Stimulated activated naive CD4-positive, alpha-beta T cell (primary cell): ENCODE measurements around the gene CASKIN1.

Experiments used
- DNase-seq, 6 experiments: peaks; one replicate each; lab custom pipeline; 2025; lab: John Stamatoyannopoulos, UW

Gene CASKIN1

DNA sequence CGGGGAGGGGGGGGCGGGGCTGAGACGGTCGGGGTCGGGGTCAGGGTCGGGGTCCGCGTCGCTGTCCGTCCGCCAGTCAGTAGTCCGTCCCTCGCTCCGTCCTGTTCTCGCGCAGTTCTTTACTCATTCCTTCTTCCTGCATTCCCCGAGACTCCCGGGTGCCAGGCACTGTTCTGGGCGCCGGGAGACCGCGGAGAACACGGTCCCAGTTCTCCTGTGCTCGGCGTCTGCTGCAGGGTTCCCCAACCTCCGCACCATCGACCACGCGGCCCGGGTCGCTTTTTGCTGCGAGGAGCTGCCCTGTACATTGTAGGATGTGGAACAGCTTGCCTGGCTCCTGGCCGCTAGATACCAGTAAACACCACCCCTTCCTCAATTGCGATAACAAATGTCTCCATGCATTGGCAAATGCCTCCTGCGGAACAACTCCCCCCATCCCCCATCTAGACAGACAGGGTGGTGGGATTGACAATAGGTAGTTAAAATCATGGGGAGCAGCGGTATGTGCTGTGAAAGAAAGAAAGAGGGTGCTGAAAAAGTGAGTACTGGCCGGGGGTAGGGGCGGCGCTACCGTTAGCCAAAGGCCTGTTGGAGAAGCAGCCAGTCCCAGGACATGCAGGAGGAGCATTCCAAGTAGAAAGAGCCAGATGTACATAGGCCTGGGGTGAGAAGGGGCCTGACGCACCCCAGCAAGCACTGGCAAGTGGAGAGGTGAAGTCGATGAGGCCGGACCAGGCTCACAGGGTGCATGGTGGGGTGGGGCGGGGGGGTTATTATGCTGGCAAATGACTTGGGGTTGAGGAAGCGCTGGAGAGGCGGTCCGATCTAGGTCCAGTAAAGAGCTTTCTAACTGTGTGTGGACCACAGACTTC, 40.2 kb downstream of the CASKIN1 start:
- DNase-seq: no peak

DNA sequence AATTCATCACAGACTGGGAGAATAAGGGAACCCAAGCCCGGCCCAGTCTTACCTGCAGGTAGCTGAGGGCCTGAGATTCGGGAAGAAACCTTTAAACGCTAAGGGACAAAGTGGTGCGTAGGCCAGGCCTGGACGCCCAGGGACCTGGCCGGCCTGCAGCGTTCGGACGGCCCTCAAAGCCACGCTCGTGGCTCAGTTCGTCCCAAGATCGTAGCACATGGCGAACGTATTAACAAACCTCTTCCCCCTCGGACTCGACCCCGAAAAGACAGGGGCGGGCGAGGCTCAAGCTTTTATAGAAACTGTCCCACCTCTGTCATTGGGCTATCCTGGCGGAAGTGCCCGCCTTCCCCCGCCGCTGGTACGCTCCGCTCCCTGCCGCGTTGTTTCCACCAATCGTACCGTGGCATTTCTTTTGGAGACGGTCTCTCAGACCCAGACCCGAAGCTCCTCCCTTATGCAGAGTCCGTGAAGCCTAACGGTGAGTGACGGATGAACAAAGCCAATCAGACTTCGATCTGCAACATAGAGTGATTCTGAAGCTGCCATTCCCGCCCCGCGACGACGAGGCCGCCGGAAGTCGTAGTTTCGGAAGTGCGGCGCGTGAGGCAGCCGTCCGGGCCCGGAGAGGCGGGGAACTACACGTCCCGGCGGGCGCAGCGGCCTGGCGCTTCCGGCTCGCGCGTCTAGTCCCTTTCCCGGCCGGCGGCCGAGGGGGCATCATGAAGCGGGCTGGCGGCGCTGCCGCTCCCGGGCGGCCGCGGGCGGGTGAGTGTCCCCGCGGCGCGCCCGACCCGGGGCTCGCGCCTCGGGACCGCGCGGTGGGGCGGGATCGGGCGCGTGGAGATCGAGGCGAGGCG, 41.1 kb downstream of the CASKIN1 start, which contains the start of gene TRAF7:
TRAF7 (plus strand) TSS at position 692 of the 860 bp plus-strand sequence. CDS start 8,139 bp downstream, outside the sequence.
- DNase-seq: peak; percentile 95 to 99 (median 98)

DNA sequence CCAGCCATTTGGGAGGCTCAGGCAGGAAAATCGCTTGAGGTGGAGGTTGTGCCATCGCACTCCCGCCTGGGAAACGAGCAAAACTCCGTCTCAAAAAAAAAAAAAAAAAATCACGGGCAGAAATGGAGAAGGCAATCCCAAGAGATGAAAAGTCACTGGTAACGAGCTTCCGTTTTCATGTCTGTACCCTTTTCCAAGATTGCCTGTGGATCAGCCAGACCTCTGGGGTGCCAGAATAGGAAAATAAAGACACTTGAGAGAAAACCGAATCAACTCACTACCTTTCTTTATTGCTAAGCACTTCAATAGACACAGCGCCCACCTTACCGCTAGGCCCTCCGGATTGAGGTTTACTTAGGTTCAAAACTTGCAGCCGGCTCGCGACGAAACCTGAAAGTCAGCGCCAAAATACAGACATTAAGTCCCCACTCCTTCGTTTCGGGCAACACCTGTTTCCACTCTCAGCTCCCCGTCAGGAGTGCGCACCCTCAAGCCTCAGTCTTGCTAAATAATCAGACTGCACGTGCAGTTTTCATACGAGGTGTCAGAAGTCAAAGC, 41.8 kb downstream of the CASKIN1 start:
- peak in 2 of 6 experiments; percentile 39 to 51 for DNase-seq

DNA sequence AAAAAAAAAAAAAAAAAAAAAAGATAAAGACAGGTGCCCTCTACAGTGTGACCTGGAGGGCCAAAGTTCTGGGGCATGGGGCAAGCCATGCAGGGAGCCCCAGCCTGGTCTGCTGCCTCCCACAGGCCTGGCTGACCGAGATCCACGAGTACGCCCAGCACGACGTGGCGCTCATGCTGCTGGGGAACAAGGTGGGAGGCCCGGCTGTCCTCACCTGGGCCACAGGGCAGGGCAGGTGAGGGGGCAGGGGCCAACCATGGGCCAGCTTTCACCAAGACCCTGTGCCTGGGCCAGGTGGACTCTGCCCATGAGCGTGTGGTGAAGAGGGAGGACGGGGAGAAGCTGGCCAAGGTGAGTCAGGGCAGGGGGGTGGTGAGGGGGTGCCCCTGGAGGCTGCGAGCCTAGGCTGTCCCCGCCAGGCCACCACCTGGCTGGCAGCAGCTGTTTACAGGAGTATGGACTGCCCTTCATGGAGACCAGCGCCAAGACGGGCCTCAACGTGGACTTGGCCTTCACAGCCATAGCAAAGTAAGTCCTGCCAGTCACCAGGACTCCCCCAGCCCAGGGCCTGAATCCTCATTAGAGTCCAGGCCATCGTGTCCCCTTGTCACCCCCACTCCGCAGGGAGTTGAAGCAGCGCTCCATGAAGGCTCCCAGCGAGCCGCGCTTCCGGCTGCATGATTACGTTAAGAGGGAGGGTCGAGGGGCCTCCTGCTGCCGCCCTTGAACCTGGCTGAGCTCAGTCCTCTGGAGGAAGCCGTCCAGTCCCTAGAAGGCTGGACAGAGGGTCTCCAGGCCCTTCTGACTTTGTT, 43.5 kb downstream of the CASKIN1 start:
- DNase-seq: peak in 1 of 6 experiments; percentile 31

DNA sequence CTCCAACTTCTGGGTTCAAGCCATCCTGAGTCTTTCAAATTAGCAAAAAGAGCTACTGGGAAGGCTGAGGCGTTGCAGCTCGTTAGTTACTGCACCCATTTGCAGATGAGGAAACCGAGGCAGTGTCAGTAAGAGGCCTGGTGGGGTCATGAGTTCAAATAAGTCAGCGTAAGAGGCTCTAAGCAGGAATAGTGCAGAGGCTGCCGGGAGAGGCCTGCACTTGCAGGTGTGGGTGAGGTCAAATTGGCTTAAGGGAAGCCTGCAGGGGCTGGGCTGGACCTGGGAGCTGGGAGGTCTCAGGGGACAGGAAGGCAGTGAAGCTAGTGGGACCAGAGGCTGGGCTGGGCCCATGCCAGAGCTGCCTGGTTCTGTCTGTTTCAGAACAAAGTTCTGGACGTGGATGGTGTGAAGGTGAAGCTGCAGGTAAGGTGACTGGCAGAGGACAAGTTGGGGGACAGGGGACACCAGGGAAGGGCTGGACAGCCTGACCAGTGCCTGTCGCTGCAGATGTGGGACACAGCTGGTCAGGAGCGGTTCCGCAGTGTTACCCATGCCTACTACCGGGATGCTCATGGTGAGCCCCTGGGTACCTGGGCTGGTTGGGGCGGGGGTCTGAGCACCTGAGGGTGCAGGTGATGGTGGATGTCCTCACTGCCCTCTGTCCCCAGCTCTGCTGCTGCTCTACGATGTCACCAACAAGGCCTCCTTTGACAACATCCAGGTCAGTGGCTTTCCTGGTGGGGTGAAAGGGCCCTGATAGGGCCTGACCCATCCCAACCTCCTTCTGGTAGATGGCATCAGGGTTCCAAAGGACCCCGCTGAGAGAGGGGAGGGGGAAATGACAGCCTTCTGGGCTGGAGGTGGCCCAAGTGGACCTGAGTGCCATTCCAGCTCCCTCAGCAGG, 45.0 kb downstream of the CASKIN1 start:
- DNase-seq: no peak

DNA sequence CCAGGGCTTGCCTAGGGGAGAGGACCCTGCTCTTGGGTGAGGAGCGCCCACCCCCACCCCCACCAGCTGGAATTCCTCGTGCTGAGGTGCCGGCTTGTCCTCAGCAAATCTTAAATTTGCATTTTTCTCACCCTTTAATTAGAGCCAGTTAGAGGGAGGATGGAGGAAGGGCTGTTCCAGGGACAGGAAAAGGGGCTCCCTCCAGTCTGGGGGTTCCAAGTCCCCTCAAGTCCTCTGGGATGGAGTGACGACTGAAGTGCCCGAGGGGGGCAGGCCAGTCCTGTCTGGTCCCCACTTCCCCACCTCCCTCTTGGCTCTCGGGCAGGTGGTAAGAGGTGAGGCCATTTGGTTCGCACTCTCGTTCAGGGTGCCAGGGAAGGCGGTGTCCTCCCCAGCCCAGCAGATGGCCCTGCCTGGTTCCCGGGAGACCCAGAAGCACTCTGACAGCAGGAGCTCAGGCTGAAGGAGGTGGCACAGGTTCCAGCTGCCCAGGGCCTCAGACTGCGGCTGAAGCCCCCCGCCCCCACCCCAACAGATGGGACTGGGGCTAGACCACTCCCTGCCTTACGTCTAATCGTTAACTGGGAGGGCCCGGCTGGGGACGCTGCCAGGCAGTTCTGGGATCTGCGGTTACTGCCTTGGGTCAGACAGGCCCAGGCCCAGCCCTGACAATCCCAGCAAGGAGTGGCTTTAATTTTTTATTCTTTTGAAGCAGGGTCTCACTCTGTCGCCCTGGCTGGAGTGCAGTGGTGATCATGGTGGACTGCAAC, 45.8 kb downstream of the CASKIN1 start:
- no peak for DNase-seq

DNA sequence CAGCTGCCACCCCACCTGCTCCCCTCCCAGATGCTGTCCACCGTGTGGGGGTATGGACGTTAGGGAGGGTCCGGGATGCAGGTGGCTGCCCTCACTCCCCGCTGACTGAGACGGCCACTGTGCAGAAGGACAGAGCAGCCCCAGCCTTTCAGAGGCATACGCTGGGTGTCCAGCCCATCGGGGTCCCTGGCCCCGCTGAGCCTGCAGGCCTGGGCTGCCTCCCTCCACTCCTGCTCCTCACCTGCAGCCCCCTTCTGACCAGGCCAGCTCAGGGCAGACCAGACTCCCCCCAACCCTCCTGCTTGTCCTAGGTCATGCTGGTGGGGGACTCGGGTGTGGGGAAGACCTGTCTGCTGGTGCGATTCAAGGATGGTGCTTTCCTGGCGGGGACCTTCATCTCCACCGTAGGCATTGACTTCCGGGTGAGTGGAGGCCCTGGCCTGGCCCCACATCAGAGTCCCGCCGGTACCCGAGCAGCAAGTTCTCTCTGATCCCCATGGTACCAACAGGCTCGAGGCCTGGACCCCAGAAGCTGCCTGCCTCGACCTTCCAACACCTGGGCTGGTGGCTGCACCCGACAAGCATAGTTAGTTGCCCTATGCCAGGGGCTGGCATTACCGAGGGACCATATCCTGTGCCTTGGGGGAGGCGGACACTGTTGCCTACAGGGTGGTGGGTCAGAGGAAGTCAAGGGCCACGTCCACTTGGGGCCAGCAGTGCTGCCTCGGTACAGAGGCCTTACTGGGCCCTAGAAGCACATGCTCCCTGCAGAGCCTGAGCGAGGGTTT, 46.6 kb downstream of the CASKIN1 start:
- no peak for DNase-seq

DNA sequence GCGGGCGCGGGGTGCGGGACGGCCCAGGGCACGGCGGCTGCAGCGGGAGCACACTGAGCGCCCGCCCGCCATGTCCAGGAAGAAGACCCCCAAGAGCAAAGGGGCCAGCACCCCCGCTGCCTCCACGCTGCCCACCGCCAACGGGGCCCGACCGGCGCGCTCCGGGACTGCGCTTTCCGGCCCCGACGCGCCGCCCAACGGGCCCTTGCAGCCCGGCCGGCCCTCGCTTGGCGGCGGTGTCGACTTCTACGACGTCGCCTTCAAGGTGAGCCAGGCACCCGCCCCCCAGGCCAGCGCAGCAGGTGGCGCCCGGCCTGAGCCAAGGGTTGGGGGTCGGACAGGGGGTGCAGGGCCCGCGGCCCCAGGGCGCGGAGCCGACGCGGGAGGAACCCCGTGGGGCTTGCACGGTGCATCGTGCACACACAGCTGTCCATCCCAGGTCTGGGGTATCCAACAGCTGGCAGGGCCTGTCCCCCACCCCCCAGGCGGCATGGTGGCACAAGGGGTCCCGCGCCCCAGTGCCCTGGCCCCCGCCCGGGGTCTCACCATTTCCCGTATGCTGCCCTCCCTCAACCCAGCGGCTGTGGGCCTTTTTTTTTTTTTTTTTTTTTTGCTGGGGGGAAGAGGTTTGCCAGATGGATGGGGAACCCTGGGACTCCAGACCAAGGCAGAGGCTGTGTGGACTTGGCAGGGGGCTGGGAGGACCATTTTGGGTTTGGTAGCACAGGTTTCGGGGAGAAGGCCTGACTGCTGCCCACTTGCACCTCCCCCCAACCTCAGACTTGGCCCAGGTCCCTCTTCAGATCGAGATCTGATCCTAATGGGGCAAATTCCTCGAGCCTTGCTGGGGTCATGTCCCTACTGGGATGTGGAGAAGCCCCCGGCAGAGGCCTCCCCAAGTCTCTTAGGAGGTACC, 47.4 kb downstream of the CASKIN1 start:
- DNase-seq: peak in 1 of 6 experiments; percentile 25

DNA sequence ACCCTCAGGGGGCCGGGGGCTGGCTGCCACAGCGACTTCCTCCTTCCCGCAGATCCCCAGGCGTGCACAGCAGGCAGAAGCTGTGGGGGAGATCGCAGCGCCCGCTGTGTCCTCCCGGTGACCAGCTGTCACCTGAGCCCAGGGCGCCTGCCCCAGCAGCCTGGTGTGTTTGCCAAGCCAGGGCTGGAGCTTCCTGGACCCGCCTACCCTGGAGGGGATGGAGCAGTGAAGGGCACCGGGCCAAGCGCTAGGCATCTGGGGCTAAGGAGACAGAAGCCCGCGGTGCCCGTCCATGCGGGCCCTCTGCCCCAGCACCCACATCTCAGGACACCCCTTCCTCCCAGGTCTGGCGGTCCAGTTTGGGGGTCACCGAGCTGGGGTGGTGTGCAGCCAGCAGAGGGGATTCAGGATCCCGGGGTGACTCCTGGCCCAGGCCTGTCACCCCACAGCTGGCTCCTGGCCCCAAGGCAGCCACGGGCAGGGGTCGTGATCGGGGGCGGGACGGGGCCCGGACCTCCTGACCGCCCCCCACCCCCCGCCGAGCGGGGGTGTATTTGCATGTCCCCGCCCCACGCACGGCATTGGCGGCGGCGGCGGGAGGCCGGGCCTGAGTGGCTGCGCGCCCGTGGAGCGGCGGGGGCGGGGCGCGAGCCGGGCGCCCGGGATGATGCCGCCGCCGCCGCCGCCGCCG, 48.3 kb downstream of the CASKIN1 start, which contains the start of gene RAB26:
RAB26 (plus strand) TSS at position 645 of the 691 bp plus-strand sequence. CDS start 159 bp downstream, outside the sequence.
- peak; percentile 18 to 64 (median 51) for DNase-seq

DNA sequence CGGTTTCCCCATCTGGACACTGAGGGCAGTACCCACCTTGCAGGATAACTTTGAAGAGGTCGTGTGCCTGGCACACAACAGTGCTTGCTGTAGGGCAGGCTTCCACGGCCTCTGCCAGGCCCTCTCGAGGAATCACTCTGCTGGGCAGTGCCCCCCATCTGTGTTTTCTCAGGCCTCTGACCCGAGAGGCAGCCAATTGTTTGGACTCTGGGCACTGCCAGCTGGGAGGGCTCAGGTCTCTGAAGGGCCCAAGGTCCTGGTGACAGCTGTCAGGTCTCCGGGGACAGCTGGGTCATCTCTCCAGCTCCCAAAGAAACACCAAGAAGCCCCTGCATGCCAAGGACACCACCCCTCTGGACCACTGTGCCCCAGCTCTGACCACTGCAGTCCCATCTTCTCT, 49.0 kb downstream of the CASKIN1 start:
- DNase-seq: no peak

DNA sequence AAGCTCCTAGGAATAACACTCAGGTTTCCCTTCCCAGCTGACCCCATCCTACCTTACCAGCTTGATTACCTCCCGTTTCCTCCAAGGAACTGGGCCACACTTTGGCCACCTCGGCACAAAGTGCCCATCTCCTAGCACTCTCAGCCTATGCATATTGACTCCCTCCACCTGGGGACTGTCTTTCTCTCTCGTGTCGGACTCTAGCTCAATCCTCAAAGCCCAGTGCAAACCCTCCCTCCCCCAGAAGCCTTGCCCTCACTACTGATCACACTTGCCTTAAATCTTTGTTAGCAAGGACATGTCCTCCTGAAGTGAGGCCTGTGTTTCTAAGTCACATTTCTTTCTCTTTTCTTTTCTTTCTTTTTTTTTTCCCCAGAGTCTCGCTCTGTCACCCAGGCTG, 50.6 kb downstream of the CASKIN1 start:
- DNase-seq: no peak

DNA sequence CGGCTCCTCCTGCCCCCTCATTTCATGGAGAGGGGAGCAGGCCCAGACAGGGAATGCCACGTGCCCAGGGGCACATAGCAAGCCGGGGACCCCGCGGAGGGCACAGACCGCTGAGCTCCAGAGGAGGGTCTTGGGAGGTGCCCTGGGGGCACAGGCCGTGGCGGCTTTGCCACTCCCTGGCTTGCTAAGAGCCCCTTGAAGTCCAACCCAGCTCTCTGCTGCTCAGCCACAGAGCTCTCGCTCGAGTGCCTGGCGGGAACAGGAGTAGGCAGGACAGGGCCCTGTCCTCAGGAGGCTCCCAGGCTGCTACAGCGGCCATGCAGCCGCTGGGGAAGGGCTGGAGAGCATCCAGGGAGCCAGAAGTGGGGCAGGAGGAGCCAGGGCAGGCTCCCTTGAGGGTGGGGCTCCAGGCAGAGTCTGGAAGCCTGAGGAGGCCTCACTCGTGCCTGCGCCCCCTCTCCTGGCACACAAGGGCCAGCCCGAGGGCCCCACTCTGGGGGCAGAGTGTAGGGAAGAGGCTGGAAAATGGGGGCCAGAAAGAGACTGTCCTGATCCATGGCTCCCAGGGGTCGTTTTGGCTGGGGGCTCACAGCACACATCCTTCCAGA, 52.4 kb downstream of the CASKIN1 start:
- no peak for DNase-seq

DNA sequence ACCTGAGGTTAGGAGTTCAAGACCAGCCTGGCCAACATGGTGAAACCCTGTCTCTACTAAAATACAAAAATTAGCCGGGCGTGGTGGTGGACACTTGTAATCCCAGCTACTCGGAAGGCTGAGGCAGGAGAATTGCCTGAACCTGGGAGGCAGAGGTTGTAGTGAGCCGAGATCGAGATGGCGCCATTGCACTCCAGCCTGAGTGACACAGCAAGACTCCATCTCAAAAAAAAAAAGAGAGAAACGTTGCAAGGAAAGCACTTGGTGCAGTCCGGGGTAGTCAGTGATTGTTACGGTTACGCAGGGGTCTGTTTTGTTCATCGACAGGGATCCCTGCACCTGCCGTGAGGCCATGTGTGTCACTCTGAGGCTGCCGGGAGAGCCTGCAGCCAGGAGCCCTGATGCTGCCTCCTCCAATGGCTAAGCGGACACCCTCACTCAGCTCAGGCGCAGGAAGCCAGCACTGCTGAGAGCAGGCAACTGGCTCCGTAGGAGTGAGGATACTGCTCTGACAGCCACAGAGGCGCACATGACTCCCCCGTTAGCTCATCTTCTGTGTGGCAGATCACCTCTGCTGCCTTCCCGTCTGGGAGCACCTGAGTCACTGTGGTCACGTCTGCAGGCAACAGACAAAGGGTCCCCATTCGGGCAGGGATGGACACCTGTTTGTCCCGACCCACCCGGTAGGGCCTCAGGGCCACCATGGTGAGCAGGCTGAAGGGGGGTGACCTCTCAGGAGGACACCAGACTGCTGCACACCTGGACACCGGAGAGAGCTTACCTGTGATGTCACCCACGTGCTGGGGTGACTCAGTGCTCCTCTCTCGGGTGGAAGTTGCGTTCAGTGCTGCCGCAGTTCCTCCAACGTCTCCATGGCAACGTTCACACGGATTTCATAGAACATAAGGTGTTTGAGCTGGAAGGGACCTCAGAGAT, 53.2 kb downstream of the CASKIN1 start:
- no peak for DNase-seq

DNA sequence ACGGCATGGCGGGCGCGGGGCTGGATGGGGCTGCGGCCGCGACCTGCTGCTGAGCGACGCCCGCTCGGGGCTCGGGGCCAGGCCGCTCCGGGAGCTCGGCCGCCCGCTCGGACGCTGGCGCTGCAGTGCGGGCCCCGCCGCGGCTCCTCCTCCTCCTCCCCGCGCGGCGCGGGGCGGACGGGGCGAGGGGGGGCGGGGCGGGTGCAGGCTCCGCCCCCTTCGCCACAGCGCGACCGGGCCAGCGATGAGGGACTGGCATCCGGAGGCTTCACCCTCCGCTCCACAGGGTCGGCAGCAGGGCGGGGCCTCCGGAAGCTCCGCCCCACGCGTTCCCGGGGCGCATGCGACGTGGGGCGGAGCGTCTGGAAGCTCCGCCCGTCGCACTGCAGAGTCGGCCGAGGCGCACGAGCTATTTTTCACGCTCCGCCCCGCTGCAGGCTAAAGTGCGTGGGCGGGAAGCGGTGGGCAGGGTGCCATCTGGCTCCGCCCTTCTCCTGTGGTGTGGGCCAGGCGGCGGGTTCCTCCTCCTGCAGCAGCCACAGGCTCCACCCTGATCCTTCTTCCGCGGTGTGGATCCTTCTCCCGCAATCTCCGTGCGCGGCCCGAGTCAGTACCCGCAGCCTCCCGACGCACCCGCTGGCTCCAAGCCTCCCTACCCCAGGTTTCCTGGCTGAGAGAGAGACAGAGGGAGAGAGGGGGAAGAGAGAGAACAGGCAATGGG, 60.5 kb downstream of the CASKIN1 start, which contains the start of gene PKD1:
PKD1 (minus strand) TSS at position 129 of the 721 bp plus-strand sequence. CDS start 209 bp downstream, outside the sequence.
- DNase-seq: peak; percentile 94 to 98 (median 96)

DNA sequence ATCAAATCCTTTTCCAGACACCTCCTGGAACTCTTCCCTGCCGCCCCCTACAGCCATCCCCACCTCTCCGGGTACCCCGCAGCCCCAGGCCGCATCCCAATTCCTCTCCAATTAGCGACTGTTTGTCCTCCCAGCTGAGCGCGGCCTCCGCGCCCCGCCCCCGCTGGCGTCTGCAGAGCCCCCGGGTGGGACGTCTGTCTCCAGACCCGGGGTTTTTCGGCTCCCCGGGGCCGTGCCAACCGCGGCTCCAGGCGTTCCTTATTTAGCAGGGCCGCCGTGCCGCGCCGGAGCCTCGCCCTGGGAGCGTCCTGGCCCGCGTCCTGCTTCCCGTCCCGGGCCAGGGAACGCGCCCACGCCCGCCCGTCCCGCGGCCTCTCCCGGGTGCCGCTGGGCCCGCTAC, 61.3 kb downstream of the CASKIN1 start:
- peak in 3 of 6 experiments; percentile 24 to 43 (median 24) for DNase-seq
